ENCODE data around the gene MAGI2. TPM values are rescaled to one million over a fixed set of nuclear protein-coding genes. Genes with fewer than 3 reads are reported as not detected.

The MAGI2 gene
- polyA plus RNA-seq, 3 donors: 35.4 to 39.1 (median 36.4) TPM

DNA sequence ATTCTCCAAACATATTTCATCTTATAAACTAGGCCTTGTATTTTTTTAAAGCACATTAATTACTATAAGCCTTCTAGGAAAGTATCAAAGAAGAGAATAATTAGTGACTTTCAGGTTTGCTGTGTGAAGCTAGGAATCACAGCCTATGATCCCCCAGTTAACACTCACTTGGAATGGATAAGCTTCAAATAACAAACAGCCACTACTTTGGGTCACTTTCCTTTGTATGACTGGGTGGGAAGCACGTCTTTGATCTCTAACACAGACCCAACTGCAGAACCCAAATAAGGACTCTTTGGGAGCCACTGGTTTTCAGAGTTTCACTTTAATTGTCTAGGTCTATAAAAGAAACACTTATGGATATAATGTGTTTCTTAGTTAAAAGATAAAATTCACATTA, 769.3 kb downstream of the MAGI2 start:
- no peak for DNase-seq (ENCODE audit: low read depth in 3 of 3, low spot score in 2 of 3)

DNA sequence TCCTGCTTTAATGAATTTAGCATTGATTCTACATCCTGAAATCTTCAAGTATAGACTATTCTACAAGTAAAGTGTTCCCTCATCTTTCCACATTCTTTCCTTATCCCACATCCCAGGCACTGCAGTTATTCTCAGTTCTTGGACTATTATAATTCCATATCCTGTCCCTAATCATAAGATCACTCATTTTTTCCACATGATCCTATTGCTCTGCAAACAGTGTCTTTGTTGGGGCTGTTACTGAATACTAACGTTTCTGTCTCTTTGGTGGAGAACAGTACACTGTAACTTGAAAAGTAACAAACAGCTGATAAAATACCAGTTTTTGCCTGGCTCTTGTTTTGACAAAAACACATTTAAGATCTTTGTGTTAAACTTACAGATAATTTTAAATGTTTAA, 769.9 kb downstream of the MAGI2 start:
- DNase-seq (ENCODE audit: low read depth in 3 of 3, low spot score in 2 of 3): no peak

DNA sequence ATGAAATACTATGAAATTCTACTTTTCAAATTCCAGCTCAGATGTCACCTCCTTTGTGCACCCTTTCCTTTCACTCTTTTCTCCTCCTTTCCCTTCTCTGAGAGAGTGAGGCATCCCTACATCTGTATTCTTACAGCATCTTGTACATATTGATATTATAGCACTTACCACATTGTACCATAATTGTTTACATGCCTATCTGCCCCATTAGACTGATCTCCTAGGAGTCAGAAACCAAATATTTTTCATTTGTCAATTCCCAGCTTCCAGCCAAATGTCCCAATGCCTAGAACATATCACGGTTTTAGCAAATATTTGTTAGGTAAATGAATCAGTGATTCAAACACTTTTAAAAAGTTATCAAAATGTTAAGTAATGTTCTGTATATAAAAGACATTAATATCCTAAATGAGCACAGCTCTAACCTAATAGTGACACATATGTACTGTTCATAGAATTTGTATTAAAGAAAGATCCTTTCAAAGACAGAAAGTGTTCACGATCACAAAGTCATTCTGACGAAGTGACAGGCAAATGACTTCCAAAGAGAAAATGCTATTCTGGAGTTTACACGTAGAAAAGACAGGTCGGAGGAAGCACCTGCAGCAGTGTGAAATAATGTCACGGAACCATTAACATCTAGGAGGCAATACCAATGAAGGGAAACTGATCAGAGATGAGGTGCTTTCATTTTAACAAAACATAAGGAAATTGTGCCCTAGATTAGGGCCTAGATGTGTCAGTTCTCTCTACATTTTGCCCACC, 774.2 kb downstream of the MAGI2 start:
- DNase-seq (ENCODE audit: low read depth in 3 of 3, low spot score in 2 of 3): no peak

GRCh38 chr7:78677391-78677790, 776.1 kb downstream of the MAGI2 start:
- no peak for DNase-seq (ENCODE audit: low read depth in 3 of 3, low spot score in 2 of 3)

DNA sequence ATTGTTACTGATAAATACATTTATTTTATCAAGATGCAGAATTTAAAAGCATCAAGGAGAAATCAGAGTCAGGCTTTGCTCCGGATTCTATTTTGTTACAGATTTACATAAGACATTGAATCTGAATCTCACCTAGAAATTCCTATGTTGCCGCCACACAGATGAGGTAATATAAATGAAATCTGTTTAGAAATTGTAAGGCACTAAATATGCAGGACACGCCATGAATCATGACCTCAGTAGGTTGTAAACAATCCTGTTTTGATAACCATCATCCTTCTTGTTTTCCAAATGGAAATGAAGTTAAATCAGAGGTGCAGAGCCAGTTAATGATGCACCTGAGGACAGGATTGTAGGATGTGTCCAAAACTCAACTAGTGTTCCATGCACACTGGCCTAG, 778.0 kb downstream of the MAGI2 start:
- no peak for DNase-seq (ENCODE audit: low read depth in 3 of 3, low spot score in 2 of 3)

DNA sequence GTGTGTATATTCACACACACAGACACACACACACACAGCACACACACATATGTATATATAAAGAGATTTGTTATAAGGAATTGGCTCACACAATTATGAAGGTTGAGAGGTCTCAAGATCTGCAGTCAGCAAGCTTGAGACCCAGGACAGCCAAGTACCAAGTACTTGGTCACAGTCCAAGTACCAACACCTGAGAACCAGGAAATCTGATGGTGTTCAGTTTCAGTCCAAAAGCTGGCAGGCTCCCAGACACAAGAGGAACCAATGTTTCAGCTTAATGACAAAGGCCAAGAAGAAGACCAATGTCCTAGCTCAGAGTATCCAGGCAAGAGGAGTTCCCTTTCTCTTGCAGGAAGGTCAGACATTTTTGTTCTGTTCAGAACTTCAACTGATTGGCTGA, 780.2 kb downstream of the MAGI2 start:
- no peak for DNase-seq (ENCODE audit: low read depth in 3 of 3, low spot score in 2 of 3)

DNA sequence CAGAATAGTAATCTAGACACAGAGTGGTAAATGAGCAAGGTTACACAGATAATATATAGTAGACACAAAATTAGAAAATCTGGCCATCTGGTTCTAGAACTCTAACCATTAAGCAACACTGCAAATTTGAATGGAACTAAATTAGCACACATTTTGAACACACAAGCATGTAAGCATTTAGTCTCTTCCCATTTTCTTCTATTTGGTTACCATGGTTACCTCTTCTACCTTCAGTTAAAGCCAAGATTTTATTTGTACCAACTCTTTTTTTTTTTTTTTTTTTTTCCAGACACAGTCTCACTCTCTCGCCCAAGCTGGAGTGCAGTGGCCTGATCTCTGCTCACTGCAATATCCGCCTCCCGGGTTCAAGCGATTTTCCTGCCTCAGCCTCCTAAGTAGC, 790.5 kb downstream of the MAGI2 start:
- DNase-seq (ENCODE audit: low read depth in 3 of 3, low spot score in 2 of 3): no peak

GRCh38 chr7:78649976-78650375, 803.5 kb downstream of the MAGI2 start:
- DNase-seq (ENCODE audit: low read depth in 3 of 3, low spot score in 2 of 3): no peak

GRCh38 chr7:78649236-78649635, 804.2 kb downstream of the MAGI2 start:
- DNase-seq (ENCODE audit: low read depth in 3 of 3, low spot score in 2 of 3): no peak

- no peak for DNase-seq (ENCODE audit: low read depth in 3 of 3, low spot score in 2 of 3)
Measured at GRCh38 chr7:78642751-78643150, 810.7 kb downstream of the MAGI2 start.

GRCh38 chr7:78638364-78638763, 815.1 kb downstream of the MAGI2 start:
- no peak for DNase-seq (ENCODE audit: low read depth in 3 of 3, low spot score in 2 of 3)

- no peak for DNase-seq (ENCODE audit: low read depth in 3 of 3, low spot score in 2 of 3)
Measured at GRCh38 chr7:78636727-78637126, 816.7 kb downstream of the MAGI2 start.

- DNase-seq (ENCODE audit: low read depth in 3 of 3, low spot score in 2 of 3): no peak
Measured at GRCh38 chr7:78635026-78635793, 818.3 kb downstream of the MAGI2 start.

GRCh38 chr7:78634093-78634492, 819.4 kb downstream of the MAGI2 start:
- DNase-seq (ENCODE audit: low read depth in 3 of 3, low spot score in 2 of 3): no peak

GRCh38 chr7:78620920-78621319, 832.5 kb downstream of the MAGI2 start:
- peak; percentile 3 to 19 (median 15) for DNase-seq (ENCODE audit: low read depth in 3 of 3, low spot score in 2 of 3)

DNA sequence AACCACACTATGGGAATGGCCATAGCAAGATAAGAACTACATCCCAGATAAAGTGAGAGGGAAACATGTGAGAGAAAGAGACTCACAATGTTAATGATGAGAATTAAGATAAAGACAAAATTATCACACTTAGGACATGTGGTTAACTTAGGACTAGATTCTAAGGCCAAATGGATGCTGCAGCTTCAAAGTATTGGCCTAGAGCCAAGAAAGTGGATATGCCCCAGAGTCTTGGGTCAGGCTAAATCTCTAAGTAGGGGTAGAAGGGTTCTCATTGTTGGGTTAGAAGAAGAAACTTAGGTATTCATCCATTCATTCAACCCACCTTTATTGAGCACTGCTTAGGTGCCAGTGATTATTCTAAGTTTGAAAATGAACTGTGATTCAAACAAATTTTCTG, 836.9 kb downstream of the MAGI2 start:
- no peak for DNase-seq (ENCODE audit: low read depth in 3 of 3, low spot score in 2 of 3)

- DNase-seq (ENCODE audit: low read depth in 3 of 3, low spot score in 2 of 3): no peak
Measured at GRCh38 chr7:78609281-78609680, 844.2 kb downstream of the MAGI2 start.

- DNase-seq (ENCODE audit: low read depth in 3 of 3, low spot score in 2 of 3): no peak
Measured at GRCh38 chr7:78607099-78607498, 846.4 kb downstream of the MAGI2 start.

GRCh38 chr7:78605119-78605518, 848.3 kb downstream of the MAGI2 start:
- DNase-seq (ENCODE audit: low read depth in 3 of 3, low spot score in 2 of 3): no peak

- no peak for DNase-seq (ENCODE audit: low read depth in 3 of 3, low spot score in 2 of 3)
Measured at GRCh38 chr7:78601728-78602127, 851.7 kb downstream of the MAGI2 start.

- no peak for DNase-seq (ENCODE audit: low read depth in 3 of 3, low spot score in 2 of 3)
Measured at GRCh38 chr7:78594156-78594555, 859.3 kb downstream of the MAGI2 start.

DNA sequence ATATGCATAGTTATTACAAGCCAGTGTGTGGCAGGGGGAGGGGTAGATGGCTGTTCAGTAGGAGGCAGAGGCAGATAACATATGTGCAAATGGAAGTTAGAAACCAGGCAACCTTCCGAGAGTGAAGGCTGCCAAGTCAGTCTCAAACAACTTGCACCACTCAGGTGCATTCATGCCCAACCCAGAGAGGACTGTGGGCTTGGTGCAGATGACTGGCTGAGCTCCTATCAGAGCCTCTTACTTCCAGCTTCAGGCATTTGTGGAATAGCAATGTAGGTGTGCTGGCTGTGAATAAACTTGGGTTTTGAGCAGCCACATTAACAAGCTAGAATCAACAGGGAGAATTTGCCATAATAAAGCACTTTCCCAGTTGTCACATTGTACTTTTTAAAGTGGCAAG, 865.1 kb downstream of the MAGI2 start:
- DNase-seq (ENCODE audit: low read depth in 3 of 3, low spot score in 2 of 3): no peak

All from right renal cortex interstitium (tissue), 3 donors.